HG03196 (cell line): ENCODE measurements around the gene PRR36.

Experiments used
- ATAC-seq: cut with Tn5 transposase; IDR thresholded peaks from one replicate; pipeline ENCODE4 v1.9.1; 2021; ENCODE audit not compliant: unreplicated experiment

The PRR36 gene

DNA sequence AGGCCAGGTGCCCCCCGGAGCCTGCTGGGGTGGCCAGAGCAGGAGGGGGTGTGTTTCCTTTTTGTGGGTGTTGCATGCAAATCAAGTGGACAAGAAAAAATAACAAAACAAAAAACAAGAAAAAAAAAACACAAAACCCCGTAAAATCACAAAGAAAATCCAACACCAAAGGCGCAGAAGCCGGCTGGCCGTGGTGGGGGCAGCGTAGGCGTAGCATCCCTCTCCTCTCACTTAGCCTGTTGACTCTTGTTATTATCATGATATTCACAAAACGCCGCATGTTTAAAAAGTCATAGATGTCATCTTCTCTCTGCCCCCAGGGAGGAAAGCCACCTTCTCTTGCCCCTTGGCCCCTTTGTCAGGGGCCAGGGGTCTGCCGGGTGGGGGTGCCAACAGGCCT, 39.5 kb upstream of the PRR36 start:
- ATAC-seq, result no peak

DNA sequence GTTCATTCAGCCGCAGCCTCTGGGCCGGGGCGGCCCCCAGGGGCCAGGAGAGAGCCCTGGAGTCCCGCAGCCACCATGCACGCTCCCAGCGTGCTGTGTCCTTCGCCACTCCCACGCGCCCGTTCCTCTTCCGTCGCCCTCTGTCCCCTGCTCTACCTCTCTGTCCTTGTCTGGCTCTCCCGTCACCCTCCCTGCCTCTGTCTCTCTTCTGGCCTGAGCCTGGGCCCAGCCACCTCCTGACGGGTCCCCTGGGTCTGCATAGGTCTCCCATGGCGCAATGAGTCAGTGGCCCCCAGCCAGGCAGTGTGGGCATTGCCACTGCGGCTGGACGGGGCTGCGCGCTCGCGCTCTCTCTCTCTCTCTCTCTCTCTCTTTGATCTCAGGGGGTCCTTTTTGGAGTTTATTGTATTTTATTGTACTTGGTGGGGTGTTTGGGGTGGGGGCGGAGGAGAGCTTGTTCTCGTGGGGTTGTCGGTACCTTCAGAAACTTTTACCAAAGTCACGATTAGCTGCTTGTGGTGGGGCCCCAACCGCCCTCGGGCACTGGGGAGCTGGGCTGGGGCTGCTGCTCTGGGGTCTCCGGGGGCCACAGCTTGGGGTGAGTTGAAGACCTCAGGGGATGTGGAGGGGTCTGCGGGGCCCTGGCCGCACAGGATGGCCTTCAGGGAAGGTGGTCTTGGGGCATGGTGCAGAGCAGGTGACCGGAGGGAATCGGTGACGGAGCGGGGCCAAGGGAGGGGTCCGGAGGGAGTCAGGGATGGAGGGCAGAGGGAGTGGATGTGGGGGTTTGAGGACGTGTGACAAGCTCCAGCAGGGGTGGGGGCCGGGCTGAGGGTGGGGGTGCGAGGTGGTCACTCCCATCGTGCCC, 38.7 kb upstream of the PRR36 start:
- ATAC-seq, result no peak

DNA sequence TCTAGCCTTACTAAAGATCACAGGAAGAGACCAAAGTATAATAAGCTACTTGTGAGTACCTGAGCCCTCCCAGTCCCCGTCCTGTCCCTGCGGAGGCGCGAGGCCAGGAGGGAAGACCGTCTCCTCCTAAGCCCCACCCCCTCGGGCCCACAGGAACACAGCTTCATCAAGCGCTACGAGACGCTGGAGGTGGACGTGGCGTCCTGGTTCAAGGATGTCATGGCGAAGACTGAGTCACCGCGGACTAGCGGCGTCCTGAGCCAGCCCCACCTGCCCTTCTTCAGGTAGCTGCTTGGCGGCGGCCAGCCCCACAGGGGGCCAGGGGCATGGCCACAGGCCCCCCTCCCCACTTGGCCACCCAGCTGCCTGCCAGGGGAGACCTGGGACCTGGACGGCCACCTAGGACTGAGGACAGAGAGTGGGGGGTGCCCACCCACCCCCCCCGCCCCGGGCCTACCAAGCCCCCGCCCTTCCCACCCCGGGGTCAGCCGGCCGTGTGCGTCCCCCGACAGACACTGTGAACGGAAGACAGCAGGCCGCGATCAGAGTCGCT, 38.0 kb upstream of the PRR36 start:
- ATAC-seq, result no peak

DNA sequence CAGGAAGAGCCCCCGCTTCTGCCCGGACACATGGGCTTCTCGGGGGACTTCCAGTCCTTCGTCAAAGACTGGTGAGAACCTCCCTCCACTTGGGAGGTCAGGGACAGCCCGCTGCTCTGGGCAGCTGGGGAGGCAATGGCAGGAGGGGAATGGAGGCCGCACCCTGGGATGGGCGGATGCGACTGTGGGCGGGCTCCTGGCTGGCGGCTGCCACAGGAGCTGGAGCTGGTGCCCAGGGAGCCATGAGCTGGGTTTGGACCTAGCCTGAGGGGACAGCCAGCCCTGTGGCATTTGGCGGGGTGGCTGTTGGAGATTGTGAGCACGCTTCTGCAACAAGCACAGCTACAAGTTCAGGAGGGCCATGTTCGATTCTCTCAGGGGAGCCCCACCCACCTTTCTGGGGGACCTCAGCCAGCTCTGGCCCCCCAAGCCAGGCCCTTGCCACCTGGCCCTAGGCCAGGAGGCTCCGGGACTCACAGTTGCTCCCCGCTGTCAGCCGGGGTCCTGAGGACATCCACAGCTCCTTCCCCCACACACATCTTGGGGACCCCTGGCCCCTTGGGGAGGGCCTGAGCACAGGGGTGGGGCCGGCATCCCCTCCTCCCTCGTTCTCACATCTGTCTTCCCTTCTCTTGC, 37.4 kb upstream of the PRR36 start:
- ATAC-seq, result no peak

DNA sequence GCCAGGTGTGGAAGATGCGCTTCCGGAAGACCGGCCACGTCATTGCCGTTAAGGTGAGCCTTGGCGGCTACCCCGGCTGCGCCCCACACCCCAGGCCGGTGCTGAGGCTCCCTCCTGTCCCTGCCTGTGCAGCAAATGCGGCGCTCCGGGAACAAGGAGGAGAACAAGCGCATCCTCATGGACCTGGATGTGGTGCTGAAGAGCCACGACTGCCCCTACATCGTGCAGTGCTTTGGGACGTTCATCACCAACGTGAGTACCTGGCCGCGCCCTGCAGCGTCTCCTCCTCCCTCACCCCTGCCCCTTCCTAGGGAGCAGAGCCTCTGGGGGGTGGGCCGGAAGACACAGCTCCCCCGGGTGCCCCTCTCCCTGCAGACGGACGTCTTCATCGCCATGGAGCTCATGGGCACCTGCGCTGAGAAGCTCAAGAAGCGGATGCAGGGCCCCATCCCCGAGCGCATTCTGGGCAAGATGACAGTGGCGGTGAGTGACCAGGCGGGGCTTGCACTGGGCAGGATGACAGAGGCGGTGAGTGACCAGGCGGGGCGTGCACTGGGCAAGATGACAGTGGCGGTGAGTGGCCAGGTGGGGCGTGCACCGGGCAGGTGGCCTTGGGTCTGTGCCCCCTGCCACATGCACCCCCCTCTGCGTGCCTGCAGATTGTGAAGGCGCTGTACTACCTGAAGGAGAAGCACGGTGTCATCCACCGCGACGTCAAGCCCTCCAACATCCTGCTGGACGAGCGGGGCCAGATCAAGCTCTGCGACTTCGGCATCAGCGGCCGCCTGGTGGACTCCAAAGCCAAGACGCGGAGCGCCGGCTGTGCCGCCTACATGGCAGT, 36.4 kb upstream of the PRR36 start:
- no peak for ATAC-seq

DNA sequence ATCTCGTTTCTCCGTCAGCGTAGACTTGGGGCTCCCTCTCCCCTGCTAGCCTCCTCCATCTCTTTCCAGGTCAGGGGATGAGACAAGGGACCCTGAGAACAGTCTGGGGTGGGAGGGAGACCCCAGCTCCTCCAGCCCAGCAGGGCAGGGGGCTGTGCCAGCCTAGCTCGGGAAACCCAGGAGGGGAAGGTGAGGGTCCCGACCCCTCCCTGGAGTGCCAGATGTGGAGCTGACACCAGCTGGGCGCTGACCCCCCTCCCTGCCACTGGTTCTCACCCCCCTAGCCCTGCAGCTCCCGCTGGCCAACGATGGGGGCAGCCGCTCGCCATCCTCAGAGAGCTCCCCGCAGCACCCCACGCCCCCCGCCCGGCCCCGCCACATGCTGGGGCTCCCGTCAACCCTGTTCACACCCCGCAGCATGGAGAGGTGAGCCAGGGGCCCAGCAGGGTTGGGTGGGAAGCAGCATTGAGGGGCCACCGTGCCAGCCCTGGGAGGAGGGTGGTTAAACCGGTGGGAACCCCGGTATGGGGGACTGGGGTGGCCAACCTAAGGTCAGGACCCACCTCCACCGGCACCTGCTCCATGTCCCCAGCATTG, 35.4 kb upstream of the PRR36 start:
- ATAC-seq, result no peak

DNA sequence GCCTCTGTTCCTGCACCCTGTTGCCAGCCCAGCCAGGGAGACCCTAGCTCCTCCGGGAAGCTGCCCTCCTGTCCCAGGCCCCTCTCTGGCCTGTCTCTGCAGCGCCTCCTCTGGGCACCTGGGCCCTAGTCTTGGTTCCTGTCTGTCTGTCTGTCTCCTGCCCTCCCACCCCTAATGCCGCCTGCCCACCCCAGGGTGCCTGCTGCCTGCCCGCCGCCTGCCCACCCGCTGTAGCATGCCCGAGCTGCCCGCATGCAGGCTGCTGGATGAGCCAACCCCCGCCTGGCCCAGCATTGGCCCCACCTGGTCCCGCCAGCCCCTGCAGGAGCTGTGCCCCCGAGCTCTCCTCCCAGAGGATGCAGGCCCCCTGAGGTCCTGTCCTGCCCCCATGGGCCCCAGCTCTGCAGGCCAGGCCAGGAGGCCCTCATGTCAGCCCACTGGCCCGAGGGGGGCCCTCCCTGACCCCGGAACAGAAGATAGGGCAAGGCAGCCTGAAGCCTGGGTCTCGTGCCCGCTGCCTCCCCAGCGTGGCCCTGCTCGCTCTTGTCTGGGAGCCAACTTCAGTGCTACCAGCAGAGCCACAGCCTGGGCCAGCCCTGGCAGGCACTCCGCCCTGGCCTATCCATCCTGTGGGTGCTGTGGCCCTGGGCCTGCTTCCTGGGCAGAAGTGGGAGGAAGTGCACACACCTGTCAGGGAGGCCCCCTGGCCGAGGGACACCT, 34.7 kb upstream of the PRR36 start:
- no peak for ATAC-seq

DNA sequence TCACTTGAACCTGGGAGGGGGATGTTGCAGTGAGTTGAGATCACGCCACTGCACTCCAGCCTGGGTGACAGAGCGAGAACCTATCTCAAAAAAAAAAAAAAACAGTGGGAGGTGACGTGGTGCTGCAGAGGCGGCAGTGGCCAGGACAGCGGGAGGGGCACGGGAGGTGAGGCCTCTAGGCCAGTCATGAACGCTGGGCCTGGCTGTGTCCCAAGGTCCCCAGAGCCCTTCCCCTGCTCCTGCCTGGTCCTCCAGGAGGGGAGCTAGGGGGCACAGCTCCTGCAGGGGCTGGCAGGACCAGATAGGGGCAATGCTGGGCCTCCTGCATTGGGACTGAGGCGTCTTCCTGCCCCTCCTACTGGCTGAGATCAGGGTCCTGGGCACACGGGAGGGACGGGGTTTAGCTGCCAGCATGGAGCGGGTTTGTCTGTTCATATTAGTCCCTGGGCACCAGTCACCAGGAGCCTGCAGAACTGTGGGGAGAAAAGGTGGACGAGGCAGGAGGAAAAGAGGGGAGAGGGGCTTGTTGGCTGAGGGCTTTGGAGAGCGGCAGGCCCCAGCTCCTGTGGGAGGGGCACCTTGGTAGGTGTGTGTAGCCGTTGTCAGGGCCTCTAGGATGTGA, 34.0 kb upstream of the PRR36 start:
- no peak for ATAC-seq

DNA sequence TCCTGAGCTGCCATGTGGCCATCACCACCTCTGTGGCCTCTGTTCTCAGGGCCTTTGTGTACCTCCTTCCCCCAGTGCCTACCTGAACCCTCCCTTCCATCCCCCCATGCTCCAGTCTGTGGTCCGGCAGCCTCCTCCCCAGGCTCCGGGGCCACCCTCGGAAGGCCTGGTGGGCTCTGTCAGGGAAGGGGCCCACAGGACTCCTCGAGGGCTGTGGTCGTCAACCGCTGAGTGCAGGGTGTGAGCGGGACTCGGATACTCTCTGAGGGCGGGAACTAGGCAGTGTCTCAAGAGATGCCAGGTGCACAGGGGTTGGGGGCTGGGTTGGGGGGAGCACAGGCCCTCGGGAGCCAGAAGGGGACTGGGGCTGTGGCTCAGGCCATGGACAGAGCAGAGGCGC, 33.4 kb upstream of the PRR36 start:
- ATAC-seq, result no peak

DNA sequence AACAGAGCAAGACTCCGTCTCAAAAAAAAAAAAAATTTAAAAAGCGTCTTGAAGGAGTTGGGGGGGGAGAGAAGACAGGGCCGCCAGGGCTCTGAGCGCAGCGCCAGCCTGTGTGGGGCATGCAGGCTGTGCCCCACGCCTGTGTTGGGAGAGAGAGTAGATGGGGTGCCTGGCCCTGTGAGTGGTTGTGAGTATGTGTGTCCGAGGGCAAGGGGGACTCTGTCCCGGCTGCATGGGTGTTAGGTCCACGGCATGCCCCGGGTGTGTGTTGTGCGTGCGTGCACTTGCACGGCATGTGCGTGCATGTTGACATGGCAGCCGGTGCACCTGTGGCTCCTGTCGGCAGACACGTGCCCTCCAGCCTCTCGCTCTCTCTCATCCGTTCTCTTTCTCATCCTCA, 32.9 kb upstream of the PRR36 start:
- no peak for ATAC-seq

DNA sequence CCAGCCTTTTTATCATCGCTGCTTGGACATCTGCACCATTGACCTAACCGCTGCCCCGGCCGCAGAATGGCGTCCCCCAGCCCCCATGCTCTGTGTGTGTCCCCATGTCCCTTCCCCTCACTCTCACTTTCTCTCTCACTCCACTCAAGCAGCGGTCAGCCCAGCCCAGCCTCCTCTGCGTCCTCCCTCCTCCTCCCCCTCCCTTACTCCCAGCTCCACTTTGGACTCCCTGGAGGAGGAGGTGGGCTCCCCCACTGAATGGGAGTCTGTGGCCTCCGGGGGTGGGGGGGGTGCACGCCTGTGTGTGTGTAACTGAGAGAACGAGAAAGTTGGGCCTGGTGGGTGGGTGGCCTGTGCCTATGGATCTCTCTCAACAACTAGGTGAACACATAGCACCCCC, 31.7 kb upstream of the PRR36 start:
- no peak for ATAC-seq

DNA sequence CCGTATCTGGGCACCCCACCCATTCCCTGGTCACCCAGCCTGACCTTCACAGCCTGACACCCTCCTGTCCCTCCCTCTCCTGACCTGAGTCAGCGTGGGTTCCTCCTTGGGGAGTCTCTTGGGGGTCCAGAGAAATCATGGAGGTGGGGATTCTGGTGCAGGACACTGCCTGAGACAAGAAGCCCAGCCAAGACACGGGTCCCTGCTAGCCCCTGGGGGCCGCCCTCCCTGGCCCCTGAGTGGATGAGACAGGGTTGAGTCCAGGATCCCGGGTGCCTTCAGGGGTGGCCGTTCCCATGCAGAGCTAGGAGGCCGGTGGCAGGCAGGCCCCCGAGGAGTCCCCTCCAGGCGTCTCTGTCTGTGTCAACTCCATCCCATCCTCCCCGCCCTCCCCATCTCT, 31.1 kb upstream of the PRR36 start:
- ATAC-seq, result no peak

DNA sequence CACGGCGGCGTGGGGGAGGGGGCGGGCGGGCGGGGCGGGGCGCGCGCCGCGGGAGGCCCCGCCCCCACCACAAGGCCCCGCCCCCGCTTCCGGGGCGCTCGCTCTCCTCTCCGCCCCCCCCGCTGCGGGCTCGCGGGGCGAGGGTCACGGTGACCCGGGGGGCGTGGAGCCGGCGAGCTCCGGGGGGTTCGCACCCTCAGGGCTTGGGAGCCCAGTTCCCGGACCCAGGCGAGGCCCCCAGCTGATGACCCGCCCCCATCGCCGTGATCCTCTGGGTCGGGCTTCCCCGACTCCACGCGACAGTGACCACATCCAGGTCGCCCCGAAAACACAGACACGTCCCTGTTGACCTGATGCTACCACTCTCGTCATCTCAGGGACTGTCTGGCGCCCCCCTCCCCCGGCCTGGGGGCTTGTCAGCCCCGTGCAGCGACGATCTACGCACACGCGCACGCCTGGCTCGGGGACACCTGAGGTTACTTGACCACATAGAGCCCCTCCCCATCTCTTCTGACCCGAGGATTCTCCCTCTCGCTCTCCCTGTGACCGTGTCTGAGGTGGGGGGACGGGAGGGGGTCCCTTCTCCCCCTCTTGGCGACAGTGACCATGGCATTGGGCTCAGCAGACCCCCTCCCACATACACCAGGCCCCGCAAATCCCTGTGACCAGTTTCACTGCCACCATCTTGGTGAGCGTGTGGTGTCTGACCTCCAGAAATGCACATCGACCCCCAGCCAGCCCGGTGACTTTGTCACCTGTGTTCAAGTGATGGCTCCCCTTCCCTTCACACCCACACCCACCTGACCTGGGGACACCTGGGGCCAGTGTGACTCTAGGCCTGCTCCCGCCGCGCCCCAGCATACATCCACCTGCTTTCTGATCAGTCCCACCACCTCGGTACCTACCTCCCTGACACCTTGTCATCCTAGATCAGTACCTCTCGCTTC, 30.2 kb upstream of the PRR36 start:
- peak; percentile 18 for ATAC-seq

DNA sequence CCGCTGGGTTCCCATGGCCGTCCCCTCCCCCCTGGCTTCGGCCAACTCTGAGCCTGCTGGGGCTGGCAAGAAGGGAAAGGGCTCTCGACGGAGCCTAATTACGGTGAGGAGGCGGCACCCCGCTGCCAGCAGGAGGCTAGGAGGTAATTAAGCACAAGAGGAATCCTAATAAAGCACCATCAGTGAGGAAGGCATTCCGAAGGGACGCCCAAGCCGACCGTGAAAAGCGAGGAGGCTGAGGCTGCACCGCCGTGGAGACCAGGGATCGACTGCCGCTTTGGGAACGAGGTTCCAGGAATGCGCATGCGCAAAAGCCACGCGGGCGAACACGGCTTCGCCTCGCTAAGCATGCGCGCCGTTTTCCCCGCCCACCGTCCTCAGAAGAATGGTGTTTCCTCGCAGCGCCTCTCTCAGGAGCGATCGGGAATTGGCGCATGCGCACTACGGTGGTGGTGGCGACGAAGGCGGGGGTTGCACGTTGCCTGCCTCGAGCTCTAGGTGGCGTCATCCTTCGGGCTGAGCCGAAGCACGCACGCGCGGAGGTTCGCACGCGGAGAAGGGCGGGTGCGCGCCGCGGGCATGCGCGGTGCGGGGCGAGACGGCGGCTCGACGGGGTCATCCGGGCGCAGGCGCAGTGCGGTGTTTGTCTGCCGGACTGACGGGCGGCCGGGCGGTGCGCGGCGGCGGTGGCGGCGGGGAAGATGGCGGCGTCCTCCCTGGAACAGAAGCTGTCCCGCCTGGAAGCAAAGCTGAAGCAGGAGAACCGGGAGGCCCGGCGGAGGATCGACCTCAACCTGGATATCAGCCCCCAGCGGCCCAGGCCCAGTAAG, 29.3 kb upstream of the PRR36 start, which contains the start of gene MAP2K7:
TSS of gene MAP2K7 (plus strand) at position 634 of the 830 bp plus-strand sequence. CDS start at position 702, 68 bp downstream.
- ATAC-seq, result peak; percentile 77

DNA sequence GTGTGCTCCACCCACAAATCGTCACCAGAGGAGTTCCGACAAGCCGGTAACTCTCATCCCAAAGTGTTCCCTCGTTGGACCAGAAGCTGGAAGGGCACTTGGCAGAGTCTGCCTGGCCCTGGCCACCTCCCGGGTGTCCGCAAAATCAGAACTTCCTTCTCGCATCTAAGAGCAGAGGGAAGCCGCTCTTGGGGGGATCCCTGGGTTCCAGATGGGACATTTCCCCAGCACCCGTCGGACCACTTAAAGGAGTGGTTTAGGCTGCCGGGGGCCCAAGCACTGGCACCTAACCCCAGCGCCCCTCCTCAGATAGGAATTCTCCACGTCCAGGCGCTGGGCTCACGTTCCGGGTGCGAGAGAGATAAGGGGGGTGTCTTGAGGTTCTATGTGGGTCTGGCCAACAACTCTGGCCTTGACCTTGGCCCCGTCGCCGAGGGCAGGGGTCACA, 28.6 kb upstream of the PRR36 start:
- no peak for ATAC-seq

DNA sequence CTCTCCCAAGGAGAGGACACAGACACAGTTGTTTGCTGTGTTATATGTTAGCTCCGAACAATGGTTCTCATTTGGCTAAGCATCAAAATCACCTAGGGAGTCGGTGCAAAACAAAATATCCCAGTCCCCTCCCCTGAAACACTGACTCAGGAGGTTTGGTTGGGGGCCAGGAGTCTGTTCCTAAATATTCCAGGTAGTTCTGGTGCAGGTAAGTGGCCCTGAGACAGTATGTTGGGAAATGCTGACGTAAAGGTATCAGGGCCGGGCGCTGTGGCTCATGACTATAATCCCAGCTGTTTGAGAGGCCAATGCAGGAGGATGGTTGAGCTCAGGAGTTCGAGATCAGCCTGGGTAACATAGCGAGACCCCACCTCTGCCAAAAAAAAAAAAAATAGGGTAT, 27.1 kb upstream of the PRR36 start:
- no peak for ATAC-seq

DNA sequence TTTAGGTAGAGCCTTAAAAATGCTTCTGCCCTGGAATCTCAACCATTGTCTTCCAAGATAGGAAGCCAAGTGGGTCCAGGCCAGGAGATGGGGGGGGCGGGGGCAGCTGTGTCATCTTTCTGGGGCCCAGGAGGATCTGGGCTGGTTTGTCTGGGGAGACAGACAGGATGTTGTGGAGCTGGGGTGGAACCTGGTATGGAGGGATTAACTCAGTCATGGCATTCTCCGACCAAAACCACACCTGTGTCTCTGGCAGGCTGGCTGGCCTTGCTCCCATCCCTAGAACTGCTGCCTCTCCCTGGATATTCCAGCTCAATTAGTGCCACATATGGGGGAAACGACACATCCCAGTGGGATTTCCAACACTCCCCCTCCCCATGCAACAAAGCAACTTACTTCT, 26.7 kb upstream of the PRR36 start:
- ATAC-seq, result no peak

DNA sequence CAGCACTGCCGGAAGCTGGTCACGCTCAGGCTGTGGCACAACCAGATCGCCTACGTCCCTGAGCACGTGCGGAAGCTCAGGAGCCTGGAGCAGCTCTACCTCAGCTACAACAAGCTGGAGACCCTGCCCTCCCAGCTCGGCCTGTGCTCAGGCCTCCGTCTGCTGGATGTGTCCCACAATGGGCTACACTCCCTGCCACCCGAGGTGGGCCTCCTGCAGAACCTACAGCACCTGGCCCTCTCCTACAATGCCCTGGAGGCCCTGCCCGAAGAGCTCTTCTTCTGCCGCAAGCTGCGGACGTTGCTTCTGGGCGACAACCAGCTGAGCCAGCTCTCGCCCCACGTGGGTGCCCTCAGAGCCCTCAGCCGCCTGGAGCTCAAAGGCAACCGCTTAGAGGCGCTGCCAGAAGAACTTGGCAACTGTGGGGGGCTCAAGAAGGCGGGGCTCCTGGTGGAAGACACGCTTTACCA, 26.2 kb upstream of the PRR36 start:
- no peak for ATAC-seq
